Measurements from ENCODE around the gene CLEC2D. TPM values are rescaled to one million over a fixed set of nuclear protein-coding genes. Genes with fewer than 3 reads are reported as not detected.
"Not testable (repeated sequence)": the region's sequence is repeated elsewhere in the genome, so short reads cannot be mapped to it uniquely, and the experiment has no call there.

The CLEC2D gene
- total and polyA plus RNA-seq, 2 donors (not counting 1 experiment from before 2014, with no cell fraction given), result 2.5 to 5.1 TPM

DNA sequence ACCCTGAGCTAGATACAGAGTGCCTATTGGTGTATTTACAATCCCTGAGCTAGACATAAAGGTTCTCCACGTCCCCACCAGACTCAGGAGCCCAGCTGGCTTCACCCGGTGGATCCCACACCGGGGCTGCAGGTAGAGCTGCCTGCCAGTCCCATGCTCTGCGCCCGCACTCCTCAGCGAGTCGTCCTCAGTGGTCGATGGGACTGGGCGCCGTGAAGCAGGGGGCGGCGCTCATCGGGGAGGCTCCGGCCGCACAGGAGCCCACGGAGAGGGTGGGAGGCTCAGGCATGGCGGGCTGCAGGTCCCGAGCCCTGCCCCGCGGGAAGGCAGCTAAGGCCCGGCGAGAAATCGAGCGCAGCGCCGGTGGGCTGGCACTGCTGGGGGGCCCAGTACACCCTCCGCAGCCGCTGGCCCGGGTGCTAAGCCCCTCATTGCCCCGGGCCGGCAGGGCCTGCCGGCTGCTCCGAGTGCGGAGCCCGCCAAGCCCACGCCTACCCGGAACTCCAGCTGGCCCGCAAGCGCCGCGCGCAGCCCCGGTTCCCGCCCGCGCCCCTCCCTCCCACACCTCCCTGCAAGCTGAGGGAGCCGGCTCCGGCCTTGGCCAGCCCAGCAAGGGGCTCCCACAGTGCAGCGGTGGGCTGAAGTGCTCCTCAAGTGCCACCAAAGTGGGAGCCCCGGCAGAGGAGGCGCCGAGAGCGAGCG is 70.0 kb downstream of the CLEC2D start:
- not testable (repeated sequence) for H3K9me3 ChIP-seq (ENCODE audit: control insufficient read depth, insufficient read depth, low read depth, low read length); H3K79me2 ChIP-seq (ENCODE audit: control insufficient read depth, insufficient read depth, low read length); DNase-seq (ENCODE audit: low read depth in 2 of 2); H3K4me1 ChIP-seq (ENCODE audit: control insufficient read depth, extremely low read depth, insufficient read depth, low read length); H4K20me1 ChIP-seq (ENCODE audit: control insufficient read depth, extremely low read depth, insufficient read depth, low read length); H2AFZ ChIP-seq (ENCODE audit: low read length); H3K4me2 ChIP-seq (ENCODE audit: extremely low read depth, insufficient read depth, low read length); H3K9ac ChIP-seq (ENCODE audit: insufficient read depth, low read length); H3K36me3 ChIP-seq (ENCODE audit: control insufficient read depth, insufficient read depth, low read length); H3K27ac ChIP-seq (ENCODE audit: insufficient read depth, low read length); H3K27me3 ChIP-seq (ENCODE audit: control insufficient read depth, insufficient read depth, low read length)
- H3K4me3 ChIP-seq (replicated peaks in 1 of 4; ENCODE audit: control extremely low read depth in 1 of 4, insufficient read depth in 1 of 4, low read depth in 3 of 4, low read length in 4 of 4), result peak overlapping the region in 2 of 4 experiments; percentile 23 to 38

GRCh38 chr12:9740106-9740750 is 70.7 kb downstream of the CLEC2D start:
- Histone ChIP-seq H3K79me2 (ENCODE audit: control insufficient read depth, insufficient read depth, low read length) (no peaks in the 10 kb centered on the region), H3K36me3 (ENCODE audit: control insufficient read depth, insufficient read depth, low read length) (no peaks in the 10 kb centered on the region), H3K9me3 (ENCODE audit: control insufficient read depth, insufficient read depth, low read depth, low read length) (no peaks in the 10 kb centered on the region), H3K27ac (ENCODE audit: insufficient read depth, low read length) (no peak overlapping the region), H4K20me1 (ENCODE audit: control insufficient read depth, extremely low read depth, insufficient read depth, low read length) (no peaks in the 10 kb centered on the region), H3K9ac (ENCODE audit: insufficient read depth, low read length) (no peak overlapping the region), H3K4me2 (ENCODE audit: extremely low read depth, insufficient read depth, low read length) (no peak overlapping the region), H2AFZ (ENCODE audit: low read length) (no peak overlapping the region), H3K4me1 (ENCODE audit: control insufficient read depth, extremely low read depth, insufficient read depth, low read length) (no peaks in the 10 kb centered on the region), H3K27me3 (ENCODE audit: control insufficient read depth, insufficient read depth, low read length) (peaks cover 5% of the 10 kb centered on the region), H3K4me3 (replicated peaks in 1 of 4; ENCODE audit: control extremely low read depth in 1 of 4, insufficient read depth in 1 of 4, low read depth in 3 of 4, low read length in 4 of 4) (peak overlapping the region in 2 of 4 experiments; percentile 23 to 38)
- TF ChIP-seq EZH2 (IDR thresholded peaks at IDR 0.05; ENCODE audit: low read length, missing control alignments), result no peak
- TF ChIP-seq, protein P1, sequence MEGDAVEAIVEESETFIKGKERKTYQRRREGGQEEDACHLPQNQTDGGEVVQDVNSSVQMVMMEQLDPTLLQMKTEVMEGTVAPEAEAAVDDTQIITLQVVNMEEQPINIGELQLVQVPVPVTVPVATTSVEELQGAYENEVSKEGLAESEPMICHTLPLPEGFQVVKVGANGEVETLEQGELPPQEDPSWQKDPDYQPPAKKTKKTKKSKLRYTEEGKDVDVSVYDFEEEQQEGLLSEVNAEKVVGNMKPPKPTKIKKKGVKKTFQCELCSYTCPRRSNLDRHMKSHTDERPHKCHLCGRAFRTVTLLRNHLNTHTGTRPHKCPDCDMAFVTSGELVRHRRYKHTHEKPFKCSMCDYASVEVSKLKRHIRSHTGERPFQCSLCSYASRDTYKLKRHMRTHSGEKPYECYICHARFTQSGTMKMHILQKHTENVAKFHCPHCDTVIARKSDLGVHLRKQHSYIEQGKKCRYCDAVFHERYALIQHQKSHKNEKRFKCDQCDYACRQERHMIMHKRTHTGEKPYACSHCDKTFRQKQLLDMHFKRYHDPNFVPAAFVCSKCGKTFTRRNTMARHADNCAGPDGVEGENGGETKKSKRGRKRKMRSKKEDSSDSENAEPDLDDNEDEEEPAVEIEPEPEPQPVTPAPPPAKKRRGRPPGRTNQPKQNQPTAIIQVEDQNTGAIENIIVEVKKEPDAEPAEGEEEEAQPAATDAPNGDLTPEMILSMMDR (conservative IDR thresholded peaks at IDR 0.05 in 1 of 2, IDR thresholded peaks at IDR 0.05 in 1 of 2; ENCODE audit: low read depth in 1 of 2, low read length in 2 of 2), result no peak
- no peak for DNase-seq (ENCODE audit: low read depth in 2 of 2)

- Histone ChIP-seq H3K9ac (ENCODE audit: insufficient read depth, low read length) (no peak overlapping the region), H3K9me3 (ENCODE audit: control insufficient read depth, insufficient read depth, low read depth, low read length) (no peaks in the 10 kb centered on the region), H3K27ac (ENCODE audit: insufficient read depth, low read length) (no peak overlapping the region), H2AFZ (ENCODE audit: low read length) (no peak overlapping the region), H3K36me3 (ENCODE audit: control insufficient read depth, insufficient read depth, low read length) (no peaks in the 10 kb centered on the region), H3K4me3 (replicated peaks in 1 of 4; ENCODE audit: control extremely low read depth in 1 of 4, insufficient read depth in 1 of 4, low read depth in 3 of 4, low read length in 4 of 4) (no peak overlapping the region), H3K4me2 (ENCODE audit: extremely low read depth, insufficient read depth, low read length) (no peak overlapping the region), H4K20me1 (ENCODE audit: control insufficient read depth, extremely low read depth, insufficient read depth, low read length) (no peaks in the 10 kb centered on the region), H3K79me2 (ENCODE audit: control insufficient read depth, insufficient read depth, low read length) (no peaks in the 10 kb centered on the region), H3K4me1 (ENCODE audit: control insufficient read depth, extremely low read depth, insufficient read depth, low read length) (no peaks in the 10 kb centered on the region), H3K27me3 (ENCODE audit: control insufficient read depth, insufficient read depth, low read length) (peaks cover 5% of the 10 kb centered on the region)
- DNase-seq (ENCODE audit: low read depth in 2 of 2), result no peak
- TF ChIP-seq, protein P1 (conservative IDR thresholded peaks at IDR 0.05 in 1 of 2, IDR thresholded peaks at IDR 0.05 in 1 of 2; ENCODE audit: low read depth in 1 of 2, low read length in 2 of 2), result no peak
- no peak for TF ChIP-seq EZH2 (IDR thresholded peaks at IDR 0.05; ENCODE audit: low read length, missing control alignments)
Observed at GRCh38 chr12:9741726-9742125, 72.2 kb downstream of the CLEC2D start.

All from fibroblast of lung (primary cell).